ENCODE measurements around the gene DHX8.

DHX8 gene

DNA sequence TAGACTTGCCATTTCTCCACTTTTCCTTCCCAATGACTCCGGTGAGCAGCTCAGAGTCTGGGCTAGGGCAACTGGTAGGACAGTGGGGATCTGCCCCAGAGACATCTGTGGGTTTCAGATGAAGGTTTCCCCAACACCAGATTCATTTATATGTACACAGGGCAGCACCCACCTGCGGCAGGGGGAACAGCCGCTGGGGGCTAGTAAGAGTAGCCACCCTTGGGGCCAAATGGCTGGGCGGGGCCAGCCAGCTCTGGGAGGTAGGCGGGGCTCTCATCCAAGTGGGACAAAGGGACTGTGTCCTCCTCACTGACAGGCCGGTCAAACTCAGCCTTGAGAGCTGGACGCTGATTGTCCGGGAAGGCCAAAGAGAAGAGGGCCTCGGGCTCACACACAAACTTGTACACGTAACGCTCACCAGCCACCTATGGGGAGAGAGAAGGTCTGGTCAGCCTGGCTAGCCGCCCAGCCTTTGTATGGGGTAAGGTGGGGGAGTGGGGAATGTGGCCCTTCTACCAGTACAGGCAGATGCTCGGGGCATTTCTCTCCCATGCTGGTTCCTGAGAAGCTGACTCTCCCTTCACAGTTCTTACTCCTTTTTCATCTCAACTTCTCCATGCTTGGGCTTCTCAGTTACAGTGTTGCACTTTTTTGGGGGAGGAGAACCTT is 44.7 kb downstream of the DHX8 start:
- no peak for DNase-seq (ENCODE audit: low read depth)

GRCh38 chr17:43528988-43529814 is 45.4 kb downstream of the DHX8 start:
- no peak overlapping the region for H3K4me3 ChIP-seq (ENCODE audit: low read length)
- TF ChIP-seq, protein P1, sequence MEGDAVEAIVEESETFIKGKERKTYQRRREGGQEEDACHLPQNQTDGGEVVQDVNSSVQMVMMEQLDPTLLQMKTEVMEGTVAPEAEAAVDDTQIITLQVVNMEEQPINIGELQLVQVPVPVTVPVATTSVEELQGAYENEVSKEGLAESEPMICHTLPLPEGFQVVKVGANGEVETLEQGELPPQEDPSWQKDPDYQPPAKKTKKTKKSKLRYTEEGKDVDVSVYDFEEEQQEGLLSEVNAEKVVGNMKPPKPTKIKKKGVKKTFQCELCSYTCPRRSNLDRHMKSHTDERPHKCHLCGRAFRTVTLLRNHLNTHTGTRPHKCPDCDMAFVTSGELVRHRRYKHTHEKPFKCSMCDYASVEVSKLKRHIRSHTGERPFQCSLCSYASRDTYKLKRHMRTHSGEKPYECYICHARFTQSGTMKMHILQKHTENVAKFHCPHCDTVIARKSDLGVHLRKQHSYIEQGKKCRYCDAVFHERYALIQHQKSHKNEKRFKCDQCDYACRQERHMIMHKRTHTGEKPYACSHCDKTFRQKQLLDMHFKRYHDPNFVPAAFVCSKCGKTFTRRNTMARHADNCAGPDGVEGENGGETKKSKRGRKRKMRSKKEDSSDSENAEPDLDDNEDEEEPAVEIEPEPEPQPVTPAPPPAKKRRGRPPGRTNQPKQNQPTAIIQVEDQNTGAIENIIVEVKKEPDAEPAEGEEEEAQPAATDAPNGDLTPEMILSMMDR (conservative IDR thresholded peaks at IDR 0.05; ENCODE audit: low read length), result no peak
- no peak for DNase-seq (ENCODE audit: low read depth)

More for the DNA sequence above, 44.7 kb downstream of the DHX8 start:
- TF ChIP-seq, protein P1 (conservative IDR thresholded peaks at IDR 0.05; ENCODE audit: low read length), result no peak
- H3K4me3 ChIP-seq (ENCODE audit: low read length), result no peak overlapping the region

- TF ChIP-seq, protein P1 (conservative IDR thresholded peaks at IDR 0.05; ENCODE audit: low read length), result no peak
- DNase-seq (ENCODE audit: low read depth), result no peak
- H3K4me3 ChIP-seq (ENCODE audit: low read length), result no peak overlapping the region
Measured at GRCh38 chr17:43529947-43530287, 46.1 kb downstream of the DHX8 start.

DNA sequence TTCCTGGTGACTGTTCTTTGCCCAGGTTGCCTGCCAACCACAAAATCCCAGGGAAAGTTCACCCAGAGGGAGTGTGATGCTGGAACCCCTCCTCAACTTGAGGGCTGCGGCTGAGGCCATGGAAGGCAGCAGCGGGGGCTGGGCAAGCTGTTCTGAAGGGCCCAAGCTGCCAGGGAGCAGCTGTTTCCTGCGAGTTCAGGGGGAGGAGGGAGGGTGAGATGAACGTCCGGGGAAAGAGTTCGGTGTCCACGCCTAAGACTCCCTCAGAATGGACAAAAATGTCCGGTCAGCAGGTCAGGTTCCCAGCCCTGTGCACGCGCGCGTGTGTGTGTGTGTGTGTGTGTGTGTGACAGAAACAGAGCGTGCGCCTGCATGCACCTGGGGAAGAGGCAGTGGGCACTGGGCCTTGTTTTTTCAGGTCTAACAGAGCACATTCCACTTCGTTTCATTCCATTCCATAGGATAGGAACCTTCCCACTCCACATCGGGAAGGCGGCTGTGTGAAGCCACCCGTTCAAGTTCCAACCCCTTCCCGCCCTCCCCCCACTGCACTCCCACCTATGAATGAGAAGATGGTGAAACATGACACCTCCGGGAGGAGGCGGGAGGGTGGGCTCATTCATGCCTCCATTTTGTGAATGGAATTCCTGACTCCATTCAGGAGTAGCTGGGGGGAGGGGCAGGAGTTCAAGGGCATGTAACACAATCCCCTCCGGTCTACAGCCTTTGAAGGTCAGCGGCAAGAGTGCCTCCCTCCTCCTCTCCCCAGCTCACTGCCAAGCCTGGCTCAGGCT is 46.7 kb downstream of the DHX8 start:
- H3K4me3 ChIP-seq (ENCODE audit: low read length), result peak overlapping the region; percentile 20
- DNase-seq (ENCODE audit: low read depth), result peak; percentile 72
- TF ChIP-seq, protein P1 (conservative IDR thresholded peaks at IDR 0.05; ENCODE audit: low read length), result no peak

DNA sequence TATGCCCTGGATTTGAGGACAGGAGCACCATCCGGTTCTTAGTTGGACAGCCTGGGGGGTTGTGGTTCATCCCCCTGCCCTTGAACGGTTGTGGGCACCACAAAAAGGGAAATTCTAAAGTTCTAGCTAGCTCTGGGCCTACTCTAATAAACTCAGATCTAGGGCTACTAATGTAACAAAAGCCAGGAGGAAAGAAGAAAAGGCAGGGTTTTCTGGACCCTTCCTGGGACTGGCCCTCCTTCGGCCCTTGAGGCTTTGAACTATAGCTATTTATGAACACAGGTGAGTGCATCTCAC is 47.3 kb downstream of the DHX8 start:
- no peak for DNase-seq (ENCODE audit: low read depth)
- H3K4me3 ChIP-seq (ENCODE audit: low read length), result no peak overlapping the region
- TF ChIP-seq, protein P1 (conservative IDR thresholded peaks at IDR 0.05; ENCODE audit: low read length), result no peak

- no peak for DNase-seq (ENCODE audit: low read depth)
- TF ChIP-seq, protein P1 (conservative IDR thresholded peaks at IDR 0.05; ENCODE audit: low read length), result no peak
Measured at GRCh38 chr17:43531955-43532354, 48.2 kb downstream of the DHX8 start.

More at GRCh38 chr17:43531955-43532354, 48.2 kb downstream of the DHX8 start:
- no peak overlapping the region for H3K4me3 ChIP-seq (ENCODE audit: low read length)
